Measurements from ENCODE around the gene IP6K2.

IP6K2 gene

GRCh38 chr3:48644898-48645760, 71.9 kb downstream of the IP6K2 start:
- no peak for DNase-seq

GRCh38 chr3:48642605-48643004, 74.4 kb downstream of the IP6K2 start:
- no peak for DNase-seq

DNA sequence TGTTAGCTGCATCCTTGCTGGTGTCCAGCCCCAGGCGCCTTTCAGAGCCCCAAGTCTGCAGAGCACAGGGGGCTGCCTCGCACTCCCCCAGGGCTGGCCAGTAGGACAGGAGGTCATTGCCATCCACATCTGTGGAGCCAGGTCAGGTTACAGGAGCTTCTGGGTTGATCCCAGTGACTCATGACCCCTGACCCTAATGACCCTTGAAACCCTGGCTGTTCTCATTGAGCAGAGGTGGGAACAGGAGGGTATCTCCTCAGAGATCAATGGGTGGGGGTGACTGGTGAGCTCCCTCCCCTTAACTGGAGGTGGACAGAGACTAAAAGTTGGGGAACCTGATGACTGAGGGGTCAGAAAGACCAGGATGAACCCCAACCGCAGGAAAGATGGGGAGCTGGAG, 75.6 kb downstream of the IP6K2 start:
- DNase-seq: no peak

GRCh38 chr3:48639944-48640606, 76.9 kb downstream of the IP6K2 start:
- no peak for DNase-seq
